Stomach (tissue), 9 donors: Measurements from ENCODE around the gene ERC2. TPM values are rescaled to one million over a fixed set of nuclear protein-coding genes. Genes with fewer than 3 reads are reported as not detected.
A peak's percentile ranks its signal among the peaks of the same experiment; 100 is the strongest.

Experiments used
- DNase-seq, 2 donors: peaks; one replicate each; pipeline versions ENCODE4 v3.0.0 to v3.0.0-alpha.2; 2013 to 2019
- H3K27ac ChIP-seq, 5 donors: fragments of 200-600 bp in 4 of 5; sonication (generic) in 4 of 5; one replicate each; pipeline ENCODE4 v1.5.1; 2013 to 2019; ENCODE audit warnings: mild to moderate bottlenecking in 1 of 5, moderate library complexity in 1 of 5
- H3K27me3 ChIP-seq, 3 donors: fragments of 200-600 bp; sonication (generic); one replicate each; pipeline ENCODE4 v1.5.1; 2017 to 2019; ENCODE audit warnings: mixed run types in 1 of 3
- H3K36me3 ChIP-seq, 4 donors: fragments of 200-600 bp; sonication (generic); 1 replicate in 3 of 4; 2 replicates in 1 of 4; pipeline ENCODE4 v1.5.1; 2016 to 2019
- H3K4me1 ChIP-seq, 4 donors: fragments of 200-600 bp; sonication (generic); one replicate each; pipeline ENCODE4 v1.5.1; 2016 to 2019
- H3K4me3 ChIP-seq, 4 donors: fragments of 200-600 bp; sonication (generic) in 3 of 4; one replicate each; pipeline ENCODE4 v1.5.1; 2016 to 2019; ENCODE audit warnings: mild to moderate bottlenecking in 1 of 4
- H3K9me3 ChIP-seq, 4 donors: fragments of 200-600 bp; sonication (generic); one replicate each; pipeline ENCODE4 v1.5.1; 2016 to 2019
- CTCF ChIP-seq, 7 experiments: fragments of 450-650 bp in 4 of 7; fragments of 200-600 bp in 3 of 7; sonication (generic) in 3 of 7; IDR thresholded peaks; one replicate each; pipeline ENCODE4 v1.5.1; 2016 to 2019; ENCODE audit warnings: antibody characterized with exemption in 7 of 7, control low read depth in 2 of 7, mild to moderate bottlenecking in 1 of 7
- EP300 ChIP-seq: sonication (generic); formaldehyde crosslinking; IDR thresholded peaks from one replicate; pipeline ENCODE4 v1.6.1; 2017; ENCODE audit warnings: antibody characterized with exemption
- POLR2A ChIP-seq, 4 donors: fragments of 450-650 bp; IDR thresholded peaks; one replicate each; pipeline ENCODE4 v1.6.1; 2016; ENCODE audit warnings: antibody characterized with exemption in 4 of 4, control low read depth in 2 of 4, mild to moderate bottlenecking in 1 of 4, moderate library complexity in 1 of 4
- POLR2AphosphoS5 ChIP-seq, 3 donors: sonication (generic); formaldehyde crosslinking; IDR thresholded peaks; one replicate each; pipeline ENCODE4 v1.6.1; 2016; ENCODE audit warnings: antibody characterized with exemption in 3 of 3
- WGBS, 5 donors: extraction: QIAGEN DNeasy Blood & Tissue Kit in 3 of 5; methylation state at CpG; one replicate each; pipeline versions ENCODE4 v1.1.5 to v1.1.7; 2013 to 2018; 5-methylcytosine and 5-hydroxymethylcytosine counted together
- intact Hi-C: fragments of 100-400 bp; cut with DNase I; formaldehyde crosslinking; loops from one replicate; pipeline ENCODE4 v1.15.1; 2023; ENCODE audit warnings: low total_unique reads
- polyA plus RNA-seq, 3 donors: library from polyadenylated mRNA; stranded (reverse); fragments of 200-250 nt; gene quantifications; one replicate each; pipeline ENCODE4 v1.2.3, GENCODE V29; 2013
- total RNA-seq, 5 donors: library from RNA; depleted of rRNA; stranded (reverse); fragments of >200 nt; gene quantifications; one replicate each; pipeline versions ENCODE4 v1.1.0 to v1.2.3, GENCODE V29; 2014 to 2016
- donor health status: healthy with polysubstance abuse.
- donor health status: Bipolar disorder and iron deficiency.
- donor health status: healthy.

ERC2 gene
- total and polyA plus RNA-seq, 8 donors: 0.43 to 3.1 (median 1.3) TPM; not detected in 2

GRCh38 chr3:56318891-56319290 is 149.4 kb downstream of the ERC2 start:
- WGBS, 5 donors: 86 to 95% (median 92%) methylated on average over 3 of the region's 3 CpGs
- H3K27ac ChIP-seq: no peak overlapping the region
- H3K9me3 ChIP-seq: no peaks in the 10 kb centered on the region
- peaks cover 0 to 9% (median 0%) of the 10 kb centered on the region in 4 donors for H3K4me1 ChIP-seq
- intact Hi-C loops: no loop called here
- no peaks in the 10 kb centered on the region for H3K27me3 ChIP-seq
- H3K4me3 ChIP-seq: no peak overlapping the region
- no peak for DNase-seq
- no peaks in the 10 kb centered on the region for H3K36me3 ChIP-seq
- TF ChIP-seq EP300 (no peak), POLR2A (IDR thresholded peaks at IDR 0.05) (no peak), POLR2AphosphoS5 (IDR thresholded peaks at IDR 0.05) (no peak), CTCF (IDR thresholded peaks at IDR 0.05) (no peak)

- no peaks in the 10 kb centered on the region for H3K36me3 ChIP-seq
- WGBS, 5 donors: 82 to 92% (median 85%) methylated on average over 3 of the region's 3 CpGs
Measured at GRCh38 chr3:56316944-56317343, 151.3 kb downstream of the ERC2 start.

GRCh38 chr3:56314842-56315241 is 153.4 kb downstream of the ERC2 start:
- TF ChIP-seq EP300 (no peak), POLR2A (IDR thresholded peaks at IDR 0.05) (no peak), POLR2AphosphoS5 (IDR thresholded peaks at IDR 0.05) (no peak), CTCF (IDR thresholded peaks at IDR 0.05) (no peak)
- Histone ChIP-seq H3K27ac (no peak overlapping the region), H3K4me1 (no peaks in the 10 kb centered on the region), H3K27me3 (no peaks in the 10 kb centered on the region), H3K36me3 (no peaks in the 10 kb centered on the region), H3K4me3 (no peak overlapping the region), H3K9me3 (no peaks in the 10 kb centered on the region)
- intact Hi-C loops: no loop called here
- 63 to 87% (median 78%) methylated on average over 5 of the region's 5 CpGs for WGBS, 5 donors
- DNase-seq: peak in 1 of 2 donors; percentile 15

More at GRCh38 chr3:56316944-56317343, 151.3 kb downstream of the ERC2 start:
- TF ChIP-seq POLR2A (IDR thresholded peaks at IDR 0.05) (no peak), CTCF (IDR thresholded peaks at IDR 0.05) (no peak), POLR2AphosphoS5 (IDR thresholded peaks at IDR 0.05) (no peak), EP300 (no peak)
- intact Hi-C loops: no loop called here
- Histone ChIP-seq H3K27ac (no peak overlapping the region), H3K27me3 (no peaks in the 10 kb centered on the region), H3K9me3 (no peaks in the 10 kb centered on the region), H3K4me1 (peaks cover 0 to 9% (median 0%) of the 10 kb centered on the region in 4 donors), H3K4me3 (no peak overlapping the region)
- DNase-seq: no peak

GRCh38 chr3:56309465-56309864 is 158.8 kb downstream of the ERC2 start:
- no peak overlapping the region for H3K4me3 ChIP-seq
- TF ChIP-seq POLR2A (IDR thresholded peaks at IDR 0.05): no peak
- TF ChIP-seq EP300: no peak
- TF ChIP-seq POLR2AphosphoS5 (IDR thresholded peaks at IDR 0.05): no peak
- TF ChIP-seq CTCF (IDR thresholded peaks at IDR 0.05): no peak
- intact Hi-C loops: no loop called here
- 40 to 78% (median 72%) methylated on average over 3 of the region's 3 CpGs for WGBS, 5 donors
- H3K4me1 ChIP-seq: peaks cover 0 to 8% (median 0%) of the 10 kb centered on the region in 4 donors
- no peak for DNase-seq
- H3K27ac ChIP-seq: no peak overlapping the region
- no peaks in the 10 kb centered on the region for H3K27me3 ChIP-seq
- no peaks in the 10 kb centered on the region for H3K36me3 ChIP-seq
- H3K9me3 ChIP-seq: no peaks in the 10 kb centered on the region
